HG03439 (cell line): Measurements from ENCODE around the gene TMEM8B.

Experiments used
- ATAC-seq: cut with Tn5 transposase; IDR thresholded peaks from one replicate; pipeline ENCODE4 v1.9.1; 2021; ENCODE audit warnings: mild to moderate bottlenecking, moderate library complexity; ENCODE audit not compliant: unreplicated experiment

TMEM8B gene

GRCh38 chr9:35811381-35812024 is 17.5 kb upstream of the TMEM8B start:
- no peak for ATAC-seq

- ATAC-seq, result peak; percentile 53
Observed at GRCh38 chr9:35812025-35812602, 16.9 kb upstream of the TMEM8B start, which contains the start of gene SPAG8. Gene SPAG8 (minus strand): TSS chr9:35812262. CDS start chr9:35812147, 115 bp downstream.

- no peak for ATAC-seq
Observed at GRCh38 chr9:35813434-35814105, 15.5 kb upstream of the TMEM8B start.

- ATAC-seq, result peak; percentile 15
Observed at GRCh38 chr9:35814106-35814840, 14.8 kb upstream of the TMEM8B start.

- peak; percentile 79 for ATAC-seq
Observed at GRCh38 chr9:35814841-35815543, 14.0 kb upstream of the TMEM8B start, which contains the start of gene HINT2. Gene HINT2 (minus strand): TSS chr9:35815042. CDS start chr9:35814979, 63 bp downstream.

- no peak for ATAC-seq
Observed at GRCh38 chr9:35816708-35817107, 12.3 kb upstream of the TMEM8B start.

- no peak for ATAC-seq
Observed at GRCh38 chr9:35818341-35818740, 10.7 kb upstream of the TMEM8B start.

GRCh38 chr9:35820076-35820475 is 9.0 kb upstream of the TMEM8B start:
- ATAC-seq, result no peak

GRCh38 chr9:35822926-35823325 is 6.1 kb upstream of the TMEM8B start:
- ATAC-seq, result no peak

- ATAC-seq, result peak; percentile 62
Observed at GRCh38 chr9:35826071-35826701, 2.8 kb upstream of the TMEM8B start.

- ATAC-seq, result no peak
Observed at GRCh38 chr9:35827486-35827885, 1.5 kb upstream of the TMEM8B start.

GRCh38 chr9:35828716-35829083 is 328 bp upstream of the TMEM8B start, which contains the start of gene FAM221B:
Gene FAM221B (minus strand): TSS chr9:35828732. CDS start chr9:35826161, 2,571 bp downstream.
- ATAC-seq, result no peak

GRCh38 chr9:35829764-35830096 is 702 bp downstream of the TMEM8B start:
- ATAC-seq, result no peak

- ATAC-seq, result no peak
Observed at GRCh38 chr9:35831040-35831439, 2.0 kb downstream of the TMEM8B start.

GRCh38 chr9:35832814-35833213 is 3.8 kb downstream of the TMEM8B start:
- ATAC-seq, result no peak

GRCh38 chr9:35834260-35835215 is 5.5 kb downstream of the TMEM8B start:
- ATAC-seq, result no peak

- ATAC-seq, result no peak
Observed at GRCh38 chr9:35835216-35835632, 6.2 kb downstream of the TMEM8B start.

GRCh38 chr9:35835766-35836165 is 6.7 kb downstream of the TMEM8B start:
- ATAC-seq, result no peak

- no peak for ATAC-seq
Observed at GRCh38 chr9:35836595-35836994, 7.6 kb downstream of the TMEM8B start.
